ENCODE results near the gene NEO1.

GRCh38 chr15:73225358-73226015 lies 173.2 kb downstream of the NEO1 start:
- TF ChIP-seq CTCF (IDR thresholded peaks at IDR 0.05; ENCODE audit: low read length) = no peak
- TF ChIP-seq EZH2 (IDR thresholded peaks at IDR 0.05; ENCODE audit: borderline replicate concordance, low read length) = no peak

Data from OCI-LY1 (cell line).